Measurements from ENCODE around the gene MED28. TPM values are rescaled to one million over a fixed set of nuclear protein-coding genes. Genes with fewer than 3 reads are reported as not detected.

Gene MED28
- total RNA-seq, 4 donors from 2014 or later = 11.8 to 22.8 (median 14.2) TPM

DNA sequence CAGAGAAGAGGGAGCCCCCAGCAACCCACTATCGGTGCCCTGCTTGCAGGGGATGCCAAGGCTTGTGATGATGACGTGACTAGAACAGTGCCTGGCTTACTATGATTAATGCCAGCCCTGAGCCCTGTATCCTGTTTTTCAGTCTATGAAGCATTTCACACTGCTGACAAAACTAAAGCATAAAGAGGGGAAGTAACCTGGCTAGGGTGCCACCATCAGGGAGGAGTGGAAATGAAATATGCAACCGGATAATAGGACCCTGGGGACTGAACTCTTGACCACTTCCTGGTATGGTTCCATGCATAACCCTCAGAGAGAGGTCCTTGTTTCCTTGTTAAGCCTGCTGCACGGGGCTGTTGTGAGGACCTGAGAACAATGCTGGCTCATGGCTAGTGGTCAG lies 50.3 kb downstream of the MED28 start:
- H3K27ac ChIP-seq (replicated peaks in 1 of 4) = no peak overlapping the region
- intact Hi-C loops (cut with DNase I) = no loop called here
- H3K27me3 ChIP-seq = no peaks in the 10 kb centered on the region
- no peaks in the 10 kb centered on the region for H3K36me3 ChIP-seq
- H3K4me1 ChIP-seq = no peaks in the 10 kb centered on the region
- TF ChIP-seq, protein P1, sequence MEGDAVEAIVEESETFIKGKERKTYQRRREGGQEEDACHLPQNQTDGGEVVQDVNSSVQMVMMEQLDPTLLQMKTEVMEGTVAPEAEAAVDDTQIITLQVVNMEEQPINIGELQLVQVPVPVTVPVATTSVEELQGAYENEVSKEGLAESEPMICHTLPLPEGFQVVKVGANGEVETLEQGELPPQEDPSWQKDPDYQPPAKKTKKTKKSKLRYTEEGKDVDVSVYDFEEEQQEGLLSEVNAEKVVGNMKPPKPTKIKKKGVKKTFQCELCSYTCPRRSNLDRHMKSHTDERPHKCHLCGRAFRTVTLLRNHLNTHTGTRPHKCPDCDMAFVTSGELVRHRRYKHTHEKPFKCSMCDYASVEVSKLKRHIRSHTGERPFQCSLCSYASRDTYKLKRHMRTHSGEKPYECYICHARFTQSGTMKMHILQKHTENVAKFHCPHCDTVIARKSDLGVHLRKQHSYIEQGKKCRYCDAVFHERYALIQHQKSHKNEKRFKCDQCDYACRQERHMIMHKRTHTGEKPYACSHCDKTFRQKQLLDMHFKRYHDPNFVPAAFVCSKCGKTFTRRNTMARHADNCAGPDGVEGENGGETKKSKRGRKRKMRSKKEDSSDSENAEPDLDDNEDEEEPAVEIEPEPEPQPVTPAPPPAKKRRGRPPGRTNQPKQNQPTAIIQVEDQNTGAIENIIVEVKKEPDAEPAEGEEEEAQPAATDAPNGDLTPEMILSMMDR (IDR thresholded peaks at IDR 0.05) = no peak
- TF ChIP-seq EP300 (IDR thresholded peaks at IDR 0.05) (no peak), POLR2AphosphoS5 (IDR thresholded peaks at IDR 0.05) (no peak), POLR2A (IDR thresholded peaks at IDR 0.05; ENCODE audit: low read depth) (no peak)
- peak; percentile 60 for DNase-seq (ENCODE audit: extremely low spot score)
- H3K4me3 ChIP-seq = no peak overlapping the region
- no peaks in the 10 kb centered on the region for H3K9me3 ChIP-seq
- 46% methylated on average over 4 of the region's 4 CpGs for WGBS

DNA sequence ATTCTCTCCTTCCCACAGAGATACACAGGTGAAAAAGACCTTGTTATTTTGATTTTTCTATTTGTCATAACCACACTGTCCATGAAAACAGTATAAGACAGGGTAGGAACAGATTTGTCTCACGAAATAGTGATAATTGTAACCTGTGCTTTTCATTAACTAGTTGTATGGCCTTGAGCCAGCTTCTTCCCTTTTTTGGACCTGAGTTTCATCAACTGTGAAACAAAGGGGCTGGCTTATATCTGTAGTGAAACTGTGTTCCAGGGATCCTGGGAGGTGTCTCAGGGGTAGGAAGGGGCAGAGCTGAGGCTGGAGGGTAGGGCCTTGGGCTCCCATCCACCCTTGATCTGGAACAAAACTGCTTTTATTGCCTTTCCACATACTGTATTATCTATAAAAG lies 50.9 kb downstream of the MED28 start:
- Histone ChIP-seq H3K36me3 (no peaks in the 10 kb centered on the region), H3K9me3 (no peaks in the 10 kb centered on the region), H3K4me1 (no peaks in the 10 kb centered on the region), H3K27ac (replicated peaks in 1 of 4) (no peak overlapping the region), H3K4me3 (no peak overlapping the region), H3K27me3 (no peaks in the 10 kb centered on the region)
- intact Hi-C loops (cut with DNase I) = no loop called here
- TF ChIP-seq POLR2AphosphoS5 (IDR thresholded peaks at IDR 0.05) = no peak
- TF ChIP-seq EP300 (IDR thresholded peaks at IDR 0.05) = no peak
- TF ChIP-seq POLR2A (IDR thresholded peaks at IDR 0.05; ENCODE audit: low read depth) = no peak
- TF ChIP-seq, protein P1 (IDR thresholded peaks at IDR 0.05) = no peak
- no peak for DNase-seq (ENCODE audit: extremely low spot score)
- 29% methylated on average over 1 of the region's 1 CpG for WGBS

DNA sequence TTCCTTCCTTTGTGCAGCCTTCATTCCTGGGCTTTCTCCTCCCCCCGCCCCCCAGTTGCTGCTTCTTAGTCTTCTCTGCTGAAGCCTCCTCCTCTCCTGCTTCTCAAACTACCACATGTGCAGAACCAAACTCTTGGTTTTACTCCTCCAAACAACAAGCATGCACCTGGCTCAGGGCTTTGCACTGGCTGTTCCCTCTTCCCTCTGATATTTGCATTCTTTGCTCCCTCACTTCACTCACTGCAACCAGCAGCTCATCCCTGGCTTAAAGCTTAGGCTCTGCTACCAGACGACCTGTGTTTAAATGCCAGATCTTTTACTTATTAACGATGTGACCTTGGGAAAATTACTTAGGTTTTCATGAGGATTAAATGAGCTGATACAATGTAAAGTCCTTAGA lies 51.4 kb downstream of the MED28 start:
- Histone ChIP-seq H3K27ac (replicated peaks in 1 of 4) (no peak overlapping the region), H3K36me3 (no peaks in the 10 kb centered on the region), H3K9me3 (no peaks in the 10 kb centered on the region), H3K27me3 (no peaks in the 10 kb centered on the region), H3K4me3 (no peak overlapping the region), H3K4me1 (no peaks in the 10 kb centered on the region)
- DNase-seq (ENCODE audit: extremely low spot score) = peak; percentile 79
- intact Hi-C loops (cut with DNase I) = no loop called here
- TF ChIP-seq, protein P1 (IDR thresholded peaks at IDR 0.05) = no peak
- 75% methylated on average over 3 of the region's 3 CpGs for WGBS

DNA sequence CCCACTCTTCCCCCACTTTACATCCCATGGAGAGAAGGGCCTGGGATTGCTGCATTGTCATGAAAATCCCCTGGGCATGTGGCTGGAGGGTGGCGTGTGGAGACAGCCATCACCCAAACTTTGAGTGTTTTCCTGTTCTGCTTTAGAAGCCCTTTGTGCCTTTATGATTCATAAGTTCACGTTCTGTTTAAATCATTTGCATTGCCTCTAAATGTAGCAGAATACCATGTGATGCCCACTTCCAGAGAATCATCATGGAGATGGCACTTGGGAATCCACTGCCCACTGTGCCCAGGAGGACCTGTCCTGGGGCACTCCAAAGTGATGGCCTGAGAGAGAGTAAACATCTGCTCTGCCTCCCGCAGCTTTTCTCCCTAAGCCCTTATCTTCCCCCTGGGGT lies 52.8 kb downstream of the MED28 start:
- no peaks in the 10 kb centered on the region for H3K4me1 ChIP-seq
- TF ChIP-seq POLR2A (IDR thresholded peaks at IDR 0.05; ENCODE audit: low read depth) (no peak), POLR2AphosphoS5 (IDR thresholded peaks at IDR 0.05) (no peak), EP300 (IDR thresholded peaks at IDR 0.05) (no peak)
- TF ChIP-seq, protein P1 (IDR thresholded peaks at IDR 0.05) = no peak
- H3K4me3 ChIP-seq = no peak overlapping the region
- no peak for DNase-seq (ENCODE audit: extremely low spot score)
- no peak overlapping the region for H3K27ac ChIP-seq (replicated peaks in 1 of 4)
- H3K9me3 ChIP-seq = peaks cover 0 to 5% (median 1%) of the 10 kb centered on the region in 4 donors
- no peaks in the 10 kb centered on the region for H3K27me3 ChIP-seq
- intact Hi-C loops (cut with DNase I) = no loop called here
- H3K36me3 ChIP-seq = no peaks in the 10 kb centered on the region
- WGBS = 74% methylated on average over 3 of the region's 3 CpGs

DNA sequence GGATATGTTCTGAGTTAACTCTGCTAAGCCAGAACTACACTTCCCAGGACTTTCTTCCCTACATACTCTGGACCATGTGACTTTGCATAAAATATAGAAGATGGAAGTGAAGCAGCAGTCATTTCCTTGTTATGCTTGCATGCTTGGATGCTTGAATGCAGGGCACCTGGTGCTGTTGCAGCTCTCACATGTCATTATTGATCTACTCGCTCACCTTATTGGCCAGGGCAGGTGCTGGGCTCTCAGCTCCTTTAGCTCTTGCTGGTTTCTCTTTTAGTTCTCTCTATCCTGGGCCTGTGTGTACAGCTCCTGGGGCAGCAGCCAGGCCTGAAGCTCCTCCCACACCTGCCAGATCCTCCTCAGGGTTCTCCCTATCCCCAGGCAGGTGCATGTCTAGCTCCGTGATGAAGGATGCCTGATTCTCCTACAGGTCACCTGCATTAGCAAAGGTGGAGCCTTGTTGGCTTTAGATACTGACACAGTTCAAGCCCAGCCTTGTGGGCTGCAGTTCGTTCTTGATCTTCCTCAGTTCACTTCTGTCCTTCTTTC lies 53.3 kb downstream of the MED28 start:
- WGBS = 78% methylated on average over 3 of the region's 3 CpGs
- DNase-seq (ENCODE audit: extremely low spot score) = no peak
- intact Hi-C loops (cut with DNase I) = no loop called here

More for the DNA sequence above, 53.3 kb downstream of the MED28 start:
- Histone ChIP-seq H3K36me3 (no peaks in the 10 kb centered on the region), H3K4me1 (no peaks in the 10 kb centered on the region), H3K4me3 (no peak overlapping the region), H3K27me3 (no peaks in the 10 kb centered on the region), H3K27ac (replicated peaks in 1 of 4) (no peak overlapping the region), H3K9me3 (peaks cover 0 to 8% (median 1%) of the 10 kb centered on the region in 4 donors)
- TF ChIP-seq EP300 (IDR thresholded peaks at IDR 0.05) (no peak), POLR2A (IDR thresholded peaks at IDR 0.05; ENCODE audit: low read depth) (no peak), POLR2AphosphoS5 (IDR thresholded peaks at IDR 0.05) (no peak)
- TF ChIP-seq, protein P1 (IDR thresholded peaks at IDR 0.05) = no peak

All from esophagus muscularis mucosa (tissue), 4 donors.